Measurements from ENCODE around the gene DNM3.
A peak's percentile ranks its signal among the peaks of the same experiment; 100 is the strongest.
"Not testable (repeated sequence)": the region's sequence is repeated elsewhere in the genome, so short reads cannot be mapped to it uniquely, and the experiment has no call there.

The DNM3 gene

DNA sequence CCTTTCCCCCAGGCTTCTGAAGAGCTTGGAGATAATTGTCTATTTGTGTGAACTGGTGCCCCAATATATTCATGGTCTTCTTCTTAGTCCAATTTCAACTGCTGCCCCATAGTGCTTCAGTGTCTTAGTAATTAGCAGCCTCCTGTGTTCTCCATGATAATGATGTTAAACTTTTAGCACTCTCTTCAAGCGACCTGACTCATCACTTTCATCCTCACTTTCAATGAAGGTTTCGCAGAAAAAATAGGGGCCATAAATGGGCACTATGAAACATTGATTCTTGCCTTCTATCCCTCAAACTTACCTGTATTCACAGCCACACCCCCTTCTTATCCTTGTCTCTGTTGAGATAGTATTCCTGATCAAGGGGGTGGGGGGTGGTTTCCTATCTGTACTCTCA lies 210.6 kb downstream of the DNM3 start:
- DNase-seq, result no peak

DNA sequence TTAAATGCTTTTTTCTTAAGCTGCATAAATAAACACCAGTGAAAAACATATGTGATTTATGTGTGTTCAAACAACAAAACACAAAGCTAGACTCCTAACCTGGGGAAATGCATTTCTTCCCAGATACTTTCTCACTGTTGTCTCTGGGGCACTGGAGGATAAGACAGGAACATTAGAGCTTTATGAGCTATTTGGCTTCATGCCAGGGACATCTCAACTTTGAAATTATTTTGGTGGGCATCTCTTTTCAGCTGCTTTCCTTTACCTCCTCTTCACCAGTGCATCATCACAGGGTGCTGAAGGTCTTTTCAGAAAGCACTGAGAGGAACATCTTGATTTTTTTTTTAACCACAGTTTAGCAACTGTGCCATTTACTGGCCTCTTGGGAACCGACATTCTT lies 212.9 kb downstream of the DNM3 start:
- DNase-seq, result no peak

DNA sequence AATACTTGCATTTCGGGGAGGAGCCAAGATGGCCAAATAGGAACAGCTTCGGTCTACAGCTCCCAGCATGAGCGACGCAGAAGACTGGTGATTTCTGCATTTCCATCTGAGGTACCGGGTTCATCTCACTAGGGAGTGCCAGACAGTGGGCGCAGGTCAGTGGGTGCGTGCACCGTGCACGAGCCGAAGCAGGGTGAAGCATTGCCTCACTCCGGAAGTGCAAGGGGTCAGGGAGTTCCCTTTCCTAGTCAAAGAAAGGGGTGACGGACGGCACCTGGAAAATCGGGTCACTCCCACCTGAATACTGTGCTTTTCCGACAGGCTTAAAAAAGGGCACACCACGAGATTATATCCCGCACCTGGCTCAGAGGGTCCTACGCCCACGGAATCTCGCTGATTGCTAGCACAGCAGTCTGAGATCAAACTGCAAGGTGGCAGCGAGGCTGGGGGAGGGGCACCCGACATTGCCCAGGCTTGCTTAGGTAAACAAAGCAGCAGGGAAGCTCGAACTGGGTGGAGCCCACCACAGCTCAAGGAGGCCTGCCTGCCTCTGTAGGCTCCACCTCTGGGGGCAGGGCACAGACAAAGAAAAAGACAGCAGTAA lies 214.6 kb downstream of the DNM3 start:
- DNase-seq, result not testable (repeated sequence)

DNA sequence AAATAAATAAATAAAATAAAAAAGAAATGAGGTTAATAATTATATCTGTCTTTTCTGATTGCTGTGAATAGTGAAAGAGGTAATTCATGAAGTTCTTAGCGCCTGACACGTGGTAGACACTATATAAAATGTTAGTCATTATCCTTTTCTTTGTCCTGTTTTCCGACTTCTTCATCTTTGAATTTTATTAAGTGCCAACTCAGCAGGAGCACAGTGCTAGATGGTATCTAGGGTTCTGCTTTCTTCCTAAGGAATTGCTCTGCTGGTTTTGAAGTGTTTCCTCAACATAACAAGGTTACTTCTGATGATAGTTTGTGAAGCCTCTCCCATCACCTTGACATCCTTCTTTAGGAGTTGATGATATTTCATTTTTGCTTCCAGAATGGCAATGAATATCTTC lies 227.0 kb downstream of the DNM3 start:
- no peak for DNase-seq

DNA sequence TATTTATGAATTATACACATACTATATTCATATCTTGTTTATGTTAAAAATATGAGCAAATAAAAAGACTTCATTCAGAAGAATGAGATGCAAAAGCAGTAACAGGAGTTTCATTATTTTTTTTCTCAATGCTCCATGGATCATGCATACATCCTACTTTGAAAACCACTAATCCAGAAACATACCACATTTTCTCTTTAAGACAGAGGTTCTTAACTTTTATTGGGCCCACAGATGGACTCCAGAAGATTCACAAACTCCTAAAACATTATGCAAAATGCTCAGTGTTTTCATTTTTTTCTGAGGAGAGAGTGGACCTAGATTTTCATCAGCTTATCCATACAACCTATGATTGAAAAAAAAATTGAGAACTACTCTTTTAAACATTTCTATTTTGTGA lies 227.8 kb downstream of the DNM3 start:
- DNase-seq, result no peak

DNA sequence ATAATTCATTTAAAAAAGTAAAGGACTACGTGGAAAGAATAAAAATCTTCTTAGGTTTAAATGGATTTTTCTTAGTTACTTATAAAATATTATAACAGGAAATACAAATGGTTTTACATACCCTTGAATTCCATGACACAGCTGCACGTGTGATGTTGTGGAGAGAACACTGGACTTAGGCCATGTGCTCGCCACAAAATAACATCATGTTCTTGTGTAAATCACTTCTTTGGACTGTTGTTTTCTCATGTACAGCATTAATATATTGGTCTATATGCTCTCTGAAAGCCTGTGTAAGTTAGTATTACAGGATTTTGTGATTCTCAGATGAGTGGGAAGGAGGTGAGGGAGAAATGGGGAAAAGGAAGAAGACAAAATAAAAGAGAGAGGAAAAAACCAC lies 228.2 kb downstream of the DNM3 start:
- no peak for DNase-seq

DNA sequence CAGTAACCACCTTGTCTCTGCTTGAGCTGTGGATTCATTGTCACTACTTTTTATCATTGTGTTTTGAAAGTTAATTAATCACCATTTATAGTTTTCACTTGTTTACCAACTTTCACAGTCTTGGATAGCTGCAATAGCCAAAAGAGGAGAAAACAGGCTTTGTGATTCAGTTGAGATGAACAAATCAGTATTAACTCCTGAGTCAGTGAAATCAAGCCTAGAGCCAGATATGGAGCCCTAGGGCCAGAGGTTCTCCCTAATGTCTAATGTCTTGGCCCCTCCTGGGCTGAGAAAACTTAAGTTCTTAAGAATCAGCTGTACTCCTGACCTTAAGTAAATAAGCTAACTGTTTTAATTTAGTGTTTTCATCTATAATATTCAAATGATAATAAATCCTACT lies 228.8 kb downstream of the DNM3 start:
- no peak for DNase-seq

DNA sequence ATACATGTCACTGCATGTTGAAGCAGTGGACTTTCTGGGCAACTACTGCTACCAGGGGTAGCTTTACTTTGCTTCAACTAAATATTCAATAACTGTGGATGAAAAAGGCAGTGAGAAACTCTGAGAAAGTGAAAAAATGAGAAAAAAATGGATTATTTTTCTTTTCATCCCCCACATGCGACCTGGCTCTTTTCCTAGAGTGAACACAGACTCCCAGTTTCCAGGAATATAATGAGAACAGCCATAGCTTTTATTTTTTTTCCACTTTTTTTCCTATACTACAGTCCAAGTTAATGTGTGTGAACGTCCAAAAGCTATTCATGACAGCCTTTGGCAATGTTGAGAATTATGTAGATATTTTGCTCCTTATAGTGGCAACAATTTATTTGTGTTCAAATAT lies 230.4 kb downstream of the DNM3 start:
- DNase-seq, result no peak

DNA sequence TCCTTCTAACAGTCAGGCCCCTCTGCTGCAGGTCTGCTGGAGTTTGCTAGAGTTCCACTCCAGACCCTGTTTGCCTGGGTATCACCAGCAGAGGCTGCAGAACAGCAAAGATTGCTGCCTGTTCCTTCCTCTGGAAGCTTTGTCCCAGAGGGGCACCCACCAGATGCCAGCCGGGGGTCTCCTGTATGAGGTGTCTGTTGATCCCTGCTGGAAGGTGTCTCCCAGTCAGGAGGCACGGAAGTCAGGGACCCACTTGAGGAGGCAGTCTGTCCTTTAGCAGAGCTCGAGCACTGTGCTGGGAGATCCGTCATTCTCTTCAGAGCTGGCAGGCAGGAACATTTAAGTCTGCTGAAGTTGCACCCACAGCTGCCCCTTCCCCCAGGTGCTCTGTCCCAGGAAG lies 238.6 kb downstream of the DNM3 start:
- not testable (repeated sequence) for DNase-seq

DNA sequence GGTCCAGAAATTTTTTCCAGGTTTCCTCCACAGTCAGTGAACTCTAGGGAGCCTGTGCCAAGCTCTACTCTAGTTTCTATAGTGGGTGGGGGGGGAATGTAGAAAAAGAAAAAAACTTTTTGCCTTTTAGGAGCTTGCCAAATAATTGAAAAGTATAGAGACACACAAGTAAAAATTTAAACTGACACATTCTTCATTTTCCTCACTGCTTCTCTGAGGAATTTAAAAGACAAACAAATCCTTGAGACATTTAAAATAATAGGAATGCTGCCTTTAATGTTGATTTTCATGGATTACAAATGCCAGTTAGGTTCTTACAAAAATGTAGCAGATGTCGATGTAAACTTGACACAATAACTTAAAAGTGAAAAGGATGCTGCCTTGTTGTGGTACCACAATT lies 241.9 kb downstream of the DNM3 start:
- no peak for DNase-seq

DNA sequence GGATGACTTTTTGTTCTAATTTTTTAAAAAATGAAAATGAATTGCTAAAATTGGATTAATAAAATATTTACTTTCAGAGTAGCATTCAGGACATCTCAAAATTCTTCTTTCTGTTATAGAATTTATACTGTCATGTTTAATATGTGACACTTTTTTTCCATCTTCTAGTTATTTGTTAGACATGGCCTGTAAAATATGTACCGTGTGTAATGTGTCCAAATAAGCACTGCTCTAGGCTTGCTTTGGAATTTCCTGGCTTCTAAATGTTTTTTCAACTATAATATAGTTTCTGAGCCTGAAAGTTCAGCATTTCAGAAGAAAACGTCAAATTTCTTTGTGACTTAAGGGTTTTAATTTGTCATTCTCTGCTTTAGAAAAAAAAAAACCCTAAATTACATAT lies 243.6 kb downstream of the DNM3 start:
- no peak for DNase-seq

DNA sequence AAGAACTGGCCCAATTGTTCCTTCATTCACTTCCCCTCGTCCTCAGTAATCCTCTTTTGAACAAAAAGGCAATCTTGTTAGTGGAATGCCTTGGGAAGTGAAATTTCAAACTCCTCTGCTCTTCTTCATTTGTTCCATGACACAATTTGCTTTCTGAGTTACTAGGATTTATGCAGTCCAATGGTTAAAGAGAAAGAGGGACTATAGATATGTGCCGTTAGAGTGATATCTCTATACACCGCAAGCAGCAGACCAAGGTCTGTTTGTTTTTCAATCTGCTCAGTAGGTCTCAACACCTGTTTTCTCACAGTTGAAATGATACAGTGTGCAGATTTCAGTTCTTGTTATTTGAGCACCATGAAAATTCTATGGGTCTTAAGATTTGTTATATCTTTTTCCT lies 244.0 kb downstream of the DNM3 start:
- no peak for DNase-seq

DNA sequence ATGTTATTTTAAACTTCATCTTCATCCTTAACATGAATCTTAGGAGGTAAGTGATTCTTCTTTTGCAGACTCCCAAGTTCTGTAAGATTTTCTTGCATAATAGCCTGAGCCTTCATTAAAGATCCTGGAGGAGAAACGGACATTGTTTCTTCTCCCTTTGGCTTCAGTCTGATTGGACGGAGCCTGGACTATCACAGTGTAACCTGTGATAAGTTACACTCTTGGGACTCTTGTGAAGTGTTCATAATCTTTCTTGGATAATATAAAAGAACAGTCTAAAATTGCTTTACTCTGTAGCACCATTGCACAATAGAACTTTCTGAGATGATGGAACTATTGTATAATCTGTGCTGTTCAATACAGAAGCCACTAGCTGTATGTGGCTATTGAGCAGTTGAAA lies 244.8 kb downstream of the DNM3 start:
- DNase-seq, result no peak

DNA sequence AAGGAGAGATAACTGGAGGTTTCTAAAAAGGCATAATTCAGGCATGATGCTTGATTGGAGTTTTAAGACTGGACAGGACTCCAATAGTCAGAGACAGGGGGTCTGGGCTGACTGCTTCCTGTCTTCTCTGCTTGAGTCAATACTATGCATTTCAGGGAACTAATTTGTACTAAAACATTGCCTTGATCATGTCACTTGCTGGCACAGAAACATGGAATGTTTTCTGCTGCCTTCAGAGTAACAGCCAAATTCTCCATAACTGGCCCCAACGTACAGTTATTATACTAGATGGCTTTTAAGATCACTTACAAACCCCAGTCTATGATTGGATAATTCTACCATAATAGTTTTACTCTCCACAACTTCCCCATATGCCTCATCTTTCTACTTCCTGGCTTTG lies 247.0 kb downstream of the DNM3 start:
- DNase-seq, result no peak

DNA sequence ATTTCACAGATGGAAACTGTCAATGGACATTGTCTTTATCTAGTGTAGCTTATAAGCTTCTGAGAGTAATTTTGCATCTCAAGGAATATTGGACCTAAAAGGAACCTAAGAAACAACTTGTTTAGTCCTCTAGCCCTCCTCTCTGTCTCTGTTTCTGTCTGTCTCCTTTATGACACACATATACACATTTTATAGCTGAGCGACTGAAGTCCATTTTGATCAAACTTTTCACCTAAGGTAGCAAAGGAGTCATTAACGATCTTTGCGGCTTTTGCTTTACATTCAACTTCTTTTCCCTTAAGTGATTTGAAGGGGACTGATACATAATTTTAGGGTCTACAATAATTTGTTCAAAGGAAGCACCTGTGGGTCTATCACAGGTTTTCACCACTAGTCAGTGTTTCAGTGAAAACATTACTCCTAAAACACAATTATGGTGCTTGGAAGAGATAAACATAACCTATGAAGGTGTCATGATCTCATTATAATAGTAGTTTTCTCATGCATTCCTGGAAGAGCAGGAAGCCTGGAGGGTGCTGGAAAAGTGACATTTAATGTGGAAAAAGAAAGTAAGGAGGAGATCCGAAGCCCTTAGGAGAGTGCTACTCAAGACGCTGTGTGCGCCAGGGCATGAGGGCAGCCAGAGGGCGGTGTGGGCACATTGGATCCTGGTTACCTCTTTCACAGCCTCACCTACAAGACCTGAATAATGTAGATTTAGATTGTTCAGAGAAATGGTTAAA lies 248.6 kb downstream of the DNM3 start:
- DNase-seq, result peak; percentile 36

DNA sequence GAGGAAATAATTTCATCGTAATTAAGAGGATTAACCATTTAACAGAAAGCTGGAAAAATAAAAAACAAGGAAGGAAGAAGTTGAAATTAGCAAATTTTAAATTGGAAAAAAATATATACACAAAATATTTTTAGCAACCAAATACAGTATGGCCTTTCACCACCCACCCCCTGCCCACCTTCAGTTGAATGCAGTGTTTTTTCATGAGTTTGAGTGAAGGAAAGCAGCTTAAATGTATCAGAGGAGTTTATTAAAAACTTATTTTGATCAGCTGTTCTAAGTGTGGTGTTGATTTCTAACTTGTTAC lies 249.2 kb downstream of the DNM3 start:
- DNase-seq, result no peak

DNA sequence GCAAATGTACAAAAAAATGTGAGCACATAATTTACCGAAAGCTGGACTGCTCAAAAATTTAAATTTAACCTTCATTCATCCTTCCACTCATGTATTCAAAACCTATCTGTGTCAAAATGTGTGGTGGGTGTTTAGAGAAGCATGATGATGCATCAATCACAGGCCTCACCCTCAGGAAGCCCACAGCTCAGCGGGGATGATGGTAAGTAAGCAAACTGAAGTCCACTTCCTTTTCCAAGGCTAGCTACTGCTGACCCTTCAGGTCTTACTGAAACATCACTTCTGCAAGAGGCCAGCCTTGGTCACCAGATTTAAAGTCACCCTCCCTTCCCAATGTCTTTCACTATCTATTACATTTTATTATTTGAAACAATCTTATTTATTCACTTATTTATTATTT lies 254.5 kb downstream of the DNM3 start:
- no peak for DNase-seq

DNA sequence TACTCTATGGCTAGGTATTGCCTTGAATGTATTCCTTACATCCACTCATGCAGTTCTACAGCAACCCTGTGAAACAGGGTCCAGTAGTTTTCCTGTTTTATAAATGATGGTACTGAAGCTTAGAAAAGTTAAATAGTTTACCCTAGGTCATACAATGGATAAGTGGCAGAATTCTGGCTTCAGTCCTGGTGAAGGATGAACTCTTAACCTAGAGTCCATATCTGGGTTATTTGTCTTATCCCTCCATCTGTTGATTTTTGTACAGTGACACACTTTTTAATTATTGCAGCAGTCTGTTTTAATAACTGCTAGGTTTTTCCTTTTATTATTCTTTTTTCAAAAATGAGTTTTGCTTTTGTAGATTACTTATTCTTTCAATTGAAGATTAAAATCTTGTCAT lies 263.9 kb downstream of the DNM3 start:
- no peak for DNase-seq

DNA sequence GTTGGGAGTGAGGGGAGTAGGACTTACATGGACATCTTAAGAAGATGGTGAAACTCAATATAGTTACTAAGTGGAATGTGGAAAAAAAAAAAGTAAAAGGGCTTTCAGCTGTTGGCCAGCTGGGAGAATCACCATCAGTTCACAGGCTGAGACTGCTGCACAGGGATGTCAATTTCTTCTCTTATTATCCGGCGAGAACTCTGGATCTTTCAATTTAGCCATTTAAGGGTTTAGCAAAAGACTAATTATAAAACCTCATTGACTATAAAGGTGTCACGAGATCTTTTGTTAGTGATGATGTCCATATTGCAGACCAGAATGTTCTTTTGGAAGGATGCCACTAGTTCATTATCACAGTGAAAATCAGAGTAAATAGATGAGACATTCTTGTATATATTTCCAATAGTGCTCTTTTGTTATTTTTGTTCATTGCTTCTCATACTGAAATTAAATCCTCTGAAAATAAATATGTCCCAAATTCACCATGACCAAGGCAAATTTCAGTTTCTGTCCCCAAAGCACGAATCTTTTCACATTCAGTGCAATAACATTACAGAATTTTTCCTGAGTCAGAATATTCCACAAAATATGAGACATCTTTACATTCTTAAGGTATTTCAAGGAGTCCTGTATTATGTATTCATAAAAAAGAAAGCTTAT lies 266.1 kb downstream of the DNM3 start:
- no peak for DNase-seq

DNA sequence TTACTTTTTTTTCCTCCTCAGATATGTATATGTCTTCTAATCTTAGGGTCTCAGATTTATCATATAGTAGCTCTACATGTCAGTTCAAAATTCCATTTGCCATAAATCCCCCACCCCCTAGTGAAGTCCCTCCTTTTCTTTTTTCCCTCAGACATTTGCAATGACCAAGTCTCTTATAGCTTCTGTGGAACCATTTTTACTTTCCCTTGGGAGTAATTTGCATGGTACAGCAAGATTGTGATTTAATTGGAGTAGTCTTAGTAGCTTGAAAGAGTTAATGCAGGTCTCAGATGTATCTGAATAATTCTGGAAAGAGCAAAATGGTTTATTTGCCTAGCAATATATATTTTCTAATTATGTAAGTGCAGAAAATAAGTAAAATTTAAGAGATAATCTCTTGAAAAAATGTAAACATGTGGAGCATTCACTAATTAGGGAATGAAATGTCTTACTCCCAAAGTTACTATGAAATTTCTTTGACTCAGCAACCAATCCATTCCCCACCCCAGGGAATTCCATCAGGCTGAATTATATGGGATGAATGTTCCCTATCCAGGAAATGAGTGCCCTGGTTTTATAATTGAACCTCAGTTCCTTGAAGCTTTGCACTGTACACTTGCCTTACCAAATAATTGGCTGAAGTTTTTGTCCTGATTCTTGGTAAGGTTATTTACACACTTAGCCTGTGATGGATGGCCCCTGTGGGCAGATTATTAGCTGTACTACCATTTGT lies 267.0 kb downstream of the DNM3 start:
- DNase-seq, result no peak

DNA sequence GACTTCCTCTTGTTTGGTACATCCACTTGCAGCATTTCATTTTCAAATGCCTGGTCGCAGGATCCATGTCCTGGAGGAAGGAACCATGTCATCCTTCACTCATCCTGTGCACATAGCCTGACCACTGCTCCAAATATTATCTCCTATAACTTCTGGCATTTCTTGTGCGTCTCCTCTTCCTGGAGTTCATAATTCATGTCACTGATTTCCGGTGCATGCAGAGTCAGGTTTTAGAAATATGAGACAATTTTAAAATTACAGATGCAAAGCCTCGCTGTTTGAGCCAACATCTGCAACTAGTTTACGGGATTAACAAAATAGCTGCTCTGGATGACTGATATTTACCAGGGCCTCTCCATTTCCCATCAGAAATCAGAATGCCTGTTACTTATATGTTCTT lies 268.1 kb downstream of the DNM3 start:
- DNase-seq, result no peak

DNA sequence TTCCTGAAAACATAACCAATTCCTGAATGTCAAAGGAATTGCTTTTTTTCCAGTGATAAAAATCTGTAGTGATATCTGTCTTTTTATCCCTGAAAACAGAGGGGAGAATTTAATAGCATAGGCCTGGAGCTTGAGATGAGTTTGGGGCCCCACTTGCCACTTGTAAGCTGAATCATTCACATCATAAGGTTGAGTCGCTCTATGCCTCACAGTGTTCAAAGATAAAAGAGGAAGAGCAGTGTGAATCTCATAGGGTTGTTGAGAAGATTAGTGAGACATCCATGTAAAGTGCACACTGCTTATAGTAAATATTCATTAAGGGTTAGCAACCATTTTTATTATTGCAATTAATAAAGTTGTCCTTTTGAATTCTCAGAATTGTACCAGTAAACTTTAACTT lies 271.3 kb downstream of the DNM3 start:
- no peak for DNase-seq

DNA sequence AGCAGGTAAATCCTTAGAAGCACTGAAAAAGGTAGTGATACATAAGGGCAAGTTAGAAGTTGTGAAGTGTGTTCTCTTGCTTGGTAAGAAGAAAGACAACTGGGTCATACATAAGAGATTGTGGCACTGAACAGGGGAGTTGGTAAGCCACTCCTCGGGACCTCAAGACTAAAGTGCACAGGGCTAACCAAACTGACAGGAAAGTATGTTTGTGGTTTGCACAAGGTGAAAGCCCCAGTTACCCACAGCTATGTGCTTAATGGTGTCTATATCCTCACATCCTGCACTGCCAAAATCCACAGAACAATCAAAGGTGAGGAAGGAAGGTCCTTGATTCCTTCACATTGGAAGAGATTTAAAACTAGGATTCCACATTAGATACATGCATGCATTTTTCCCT lies 276.5 kb downstream of the DNM3 start:
- no peak for DNase-seq

DNA sequence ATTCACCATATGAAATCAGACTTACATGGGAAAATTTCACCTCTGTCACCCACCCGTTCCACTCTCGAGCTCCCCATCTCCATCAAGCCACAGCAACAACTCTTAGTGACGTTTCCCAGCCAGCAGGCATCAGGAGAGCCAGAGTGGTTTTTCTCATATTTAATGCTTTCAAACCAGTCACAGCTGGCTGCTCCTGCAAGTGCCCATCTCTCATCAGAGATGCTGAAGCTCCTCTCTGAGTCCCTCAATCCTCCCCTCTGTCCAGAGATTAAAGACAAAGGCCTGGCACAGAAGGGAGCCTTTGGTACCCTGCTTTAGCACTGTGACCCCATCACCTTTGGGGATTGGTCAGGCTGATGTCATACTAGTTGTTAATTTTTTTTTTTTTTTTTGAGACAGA lies 277.3 kb downstream of the DNM3 start:
- no peak for DNase-seq

All from effector CD4-positive, alpha-beta T cell (primary cell).